ENCODE results near the gene MUC5B.

Gene MUC5B

GRCh38 chr11:1219834-1220815, 2.7 kb upstream of the MUC5B start:
- DNase-seq (ENCODE audit: low spot score), result no peak

DNA sequence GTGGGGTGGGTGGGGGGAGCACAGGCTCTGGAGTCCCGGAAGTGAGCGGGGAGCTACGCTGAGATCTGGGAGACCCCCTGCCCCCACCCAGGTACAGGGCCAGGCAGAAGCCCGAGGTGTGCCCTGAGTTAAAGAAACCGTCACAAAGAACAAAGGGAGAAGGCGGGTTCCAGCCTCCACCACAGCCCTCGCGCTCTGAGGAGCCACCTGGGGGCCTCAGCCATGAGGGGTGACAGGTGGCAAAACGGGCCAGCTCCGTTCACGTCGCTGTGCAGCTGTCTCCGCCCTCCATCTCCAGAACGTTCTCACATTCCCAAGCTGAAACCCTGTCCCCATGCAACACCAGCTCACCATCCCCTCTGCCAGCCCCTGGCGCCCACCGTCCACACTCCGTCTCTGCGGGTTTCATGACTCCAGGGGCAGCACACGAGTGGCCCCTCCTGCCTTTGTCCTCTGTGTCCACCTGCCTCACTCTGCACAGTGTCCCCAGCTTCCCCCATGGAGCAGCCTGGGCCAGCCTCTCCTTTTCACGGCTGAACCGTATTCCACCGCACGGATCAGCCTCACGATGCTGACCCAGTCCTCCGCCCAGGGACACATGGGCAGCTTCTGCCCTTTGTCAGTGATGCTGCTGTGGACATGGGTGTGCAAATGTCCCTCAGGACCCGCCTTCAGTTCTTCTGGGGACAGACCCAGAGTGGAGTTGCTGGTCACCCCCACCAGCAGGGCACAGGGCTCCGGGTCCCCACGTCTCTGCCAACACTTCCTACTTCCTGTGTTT, 1.7 kb upstream of the MUC5B start:
- DNase-seq (ENCODE audit: low spot score), result no peak

DNA sequence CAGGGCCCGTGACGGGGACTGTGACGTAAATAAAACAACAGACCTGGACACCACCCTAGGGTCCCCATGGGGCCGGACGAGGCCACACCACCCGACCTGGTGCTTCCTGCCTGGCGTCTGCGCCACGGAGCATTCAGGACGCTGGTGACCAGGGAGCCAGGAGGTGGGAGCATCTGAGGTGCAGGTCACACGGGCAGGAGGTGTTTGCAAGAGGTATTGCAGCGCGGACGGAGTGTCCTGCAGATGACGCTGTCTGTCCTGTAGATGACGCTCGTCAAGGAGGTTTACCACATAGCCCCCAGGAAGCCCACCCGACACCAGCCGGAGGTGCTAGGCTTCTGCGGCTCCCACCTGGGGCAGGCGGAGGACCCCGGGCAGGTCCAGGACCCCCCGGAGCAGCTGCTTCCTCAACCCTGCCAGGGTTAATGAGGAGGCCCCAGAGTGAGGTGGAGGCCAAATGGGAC, 986 bp upstream of the MUC5B start:
- DNase-seq (ENCODE audit: low spot score), result no peak

GRCh38 chr11:1223346-1224110, 662 bp downstream of the MUC5B start:
- no peak for DNase-seq (ENCODE audit: low spot score)

DNA sequence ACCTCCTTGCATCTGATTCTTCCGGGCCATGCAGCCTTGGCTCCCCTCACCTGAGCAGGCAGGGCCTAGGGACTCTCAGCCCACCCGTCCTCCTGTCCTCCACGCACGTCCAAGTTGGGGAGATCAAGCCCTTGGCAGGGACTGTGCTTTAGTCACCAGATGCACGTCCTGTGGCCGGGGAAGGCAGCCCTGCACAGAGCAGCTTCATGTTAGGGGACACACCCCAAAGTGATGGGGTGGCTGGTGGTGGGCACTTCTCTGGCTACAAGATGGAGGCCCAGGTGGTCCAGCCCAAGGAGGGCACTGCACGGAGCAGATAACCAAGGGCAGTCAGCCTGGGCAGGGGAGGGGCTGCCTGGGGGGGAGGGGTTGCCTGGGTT, 1.2 kb downstream of the MUC5B start:
- DNase-seq (ENCODE audit: low spot score), result no peak

- DNase-seq (ENCODE audit: low spot score), result no peak
Observed at GRCh38 chr11:1224491-1225385, 1.9 kb downstream of the MUC5B start.

DNA sequence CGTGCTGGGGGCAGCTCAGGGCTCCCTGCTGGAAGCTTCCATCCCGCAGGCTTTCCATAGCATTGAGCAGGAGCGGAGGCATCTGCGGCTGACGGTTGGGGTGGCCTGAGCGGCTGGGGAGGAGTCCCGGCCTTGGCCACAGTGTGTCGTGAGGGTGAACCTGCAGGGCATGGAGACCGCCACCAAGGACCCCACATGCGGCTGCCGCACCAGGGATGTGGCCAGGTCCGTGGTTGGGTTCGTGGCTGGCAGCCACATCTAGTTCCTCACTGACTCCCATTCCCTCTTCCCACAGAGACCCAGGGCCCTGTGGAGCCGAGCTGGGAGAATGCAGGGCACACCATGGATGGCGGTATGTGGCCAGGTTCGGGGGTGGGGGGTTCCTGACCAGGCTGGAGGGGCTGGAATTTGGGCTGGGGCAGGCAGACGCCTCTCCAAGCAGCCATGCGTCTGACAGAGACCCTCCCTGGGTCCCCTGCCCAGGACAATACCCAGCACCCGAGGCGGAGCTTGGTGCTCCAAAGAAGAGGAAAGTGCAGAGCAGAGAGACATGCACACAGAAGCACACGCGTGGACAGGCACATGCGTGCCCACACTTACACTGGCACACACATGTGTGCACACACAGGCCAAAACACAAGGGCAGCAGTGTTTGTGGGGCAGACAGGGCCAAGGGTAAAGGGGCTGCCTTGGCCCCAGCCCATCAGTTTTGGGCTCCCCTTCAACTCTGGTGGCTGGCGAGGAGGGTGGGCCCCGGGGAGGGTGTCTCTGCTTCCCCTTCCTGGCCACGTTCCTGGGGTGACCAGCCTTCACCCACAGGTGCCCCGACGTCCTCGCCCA, 2.7 kb downstream of the MUC5B start:
- no peak for DNase-seq (ENCODE audit: low spot score)

- no peak for DNase-seq (ENCODE audit: low spot score)
Observed at GRCh38 chr11:1226226-1226985, 3.5 kb downstream of the MUC5B start.

DNA sequence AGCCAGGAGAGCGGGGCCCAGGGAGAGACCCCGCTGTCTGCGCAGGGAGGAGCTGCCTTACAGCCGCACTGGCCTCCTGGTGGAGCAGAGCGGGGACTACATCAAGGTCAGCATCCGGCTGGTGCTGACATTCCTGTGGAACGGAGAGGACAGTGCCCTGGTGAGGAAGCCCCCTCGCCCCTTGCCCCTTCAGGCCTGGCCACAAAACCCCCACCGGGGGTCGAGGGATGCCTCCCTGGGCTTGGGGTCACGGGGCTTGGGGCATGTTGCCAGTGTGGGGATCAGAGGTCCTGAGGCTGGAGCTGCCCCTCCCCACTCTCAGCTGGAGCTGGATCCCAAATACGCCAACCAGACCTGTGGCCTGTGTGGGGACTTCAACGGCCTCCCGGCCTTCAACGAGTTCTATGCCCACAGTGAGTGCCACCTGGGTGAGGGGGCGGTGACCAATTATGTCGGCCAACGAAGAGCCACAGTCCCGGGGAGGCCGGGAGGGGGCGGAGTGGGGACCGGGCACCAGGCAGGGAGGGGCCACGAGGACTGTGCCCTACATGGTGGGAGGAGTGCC, 4.2 kb downstream of the MUC5B start:
- DNase-seq (ENCODE audit: low spot score), result no peak

DNA sequence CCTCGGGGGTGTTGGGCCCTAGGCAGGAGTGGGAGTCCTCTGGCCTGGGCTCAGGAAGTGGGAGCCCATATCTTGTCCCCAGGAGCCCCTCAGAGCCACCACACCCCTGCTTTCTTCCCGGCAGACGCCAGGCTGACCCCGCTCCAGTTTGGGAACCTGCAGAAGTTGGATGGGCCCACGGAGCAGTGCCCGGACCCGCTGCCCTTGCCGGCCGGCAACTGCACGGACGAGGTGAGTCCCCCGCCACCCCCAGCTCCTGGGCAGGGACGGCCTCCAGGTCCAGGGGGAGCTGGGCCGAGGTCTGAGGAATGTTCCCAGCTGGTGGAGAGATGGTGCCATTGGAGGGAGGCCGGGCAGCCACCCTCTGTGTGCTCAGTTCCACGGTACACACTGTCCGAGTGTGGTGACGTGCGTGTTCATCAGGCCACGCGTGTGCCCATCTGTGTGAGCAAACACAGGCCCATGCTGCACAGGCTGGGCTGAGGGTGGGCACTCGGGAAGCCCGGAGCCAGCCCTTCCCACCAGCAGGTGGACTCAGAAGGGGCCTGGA, 4.8 kb downstream of the MUC5B start:
- no peak for DNase-seq (ENCODE audit: low spot score)

- no peak for DNase-seq (ENCODE audit: low spot score)
Observed at GRCh38 chr11:1228101-1228821, 5.4 kb downstream of the MUC5B start.

GRCh38 chr11:1228921-1229451, 6.1 kb downstream of the MUC5B start:
- DNase-seq (ENCODE audit: low spot score), result no peak

GRCh38 chr11:1229471-1230120, 6.7 kb downstream of the MUC5B start:
- no peak for DNase-seq (ENCODE audit: low spot score)

DNA sequence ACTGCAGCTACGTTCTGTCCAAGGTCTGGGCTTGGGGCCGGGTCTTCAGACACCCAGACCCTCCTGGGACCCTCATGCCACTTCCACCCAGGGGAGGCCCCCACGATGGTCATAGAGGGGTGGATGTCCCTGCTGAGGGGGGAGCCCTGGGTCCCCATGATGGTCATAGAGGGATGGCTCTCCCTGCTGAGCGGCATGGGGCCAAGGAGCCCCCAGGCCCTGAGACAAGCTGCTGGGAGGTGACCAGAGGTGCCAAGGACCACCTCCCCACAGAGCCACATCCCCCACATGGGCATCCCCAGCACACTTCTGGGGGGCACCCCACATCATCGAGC, 7.2 kb downstream of the MUC5B start:
- no peak for DNase-seq (ENCODE audit: low spot score)

GRCh38 chr11:1230456-1231395, 7.9 kb downstream of the MUC5B start:
- no peak for DNase-seq (ENCODE audit: low spot score)

- no peak for DNase-seq (ENCODE audit: low spot score)
Observed at GRCh38 chr11:1231396-1232020, 8.6 kb downstream of the MUC5B start.
